Measurements from ENCODE around the gene NSD2. TPM values are rescaled to one million over a fixed set of nuclear protein-coding genes. Genes with fewer than 3 reads are reported as not detected.
A peak's percentile ranks its signal among the peaks of the same experiment; 100 is the strongest.

NSD2 gene
- total and polyA plus RNA-seq, 9 of the 15 experiments (the other 6 are each of a cell fraction or from before 2014, with no cell fraction given), result 6.4 to 126 (median 58.8) TPM

DNA sequence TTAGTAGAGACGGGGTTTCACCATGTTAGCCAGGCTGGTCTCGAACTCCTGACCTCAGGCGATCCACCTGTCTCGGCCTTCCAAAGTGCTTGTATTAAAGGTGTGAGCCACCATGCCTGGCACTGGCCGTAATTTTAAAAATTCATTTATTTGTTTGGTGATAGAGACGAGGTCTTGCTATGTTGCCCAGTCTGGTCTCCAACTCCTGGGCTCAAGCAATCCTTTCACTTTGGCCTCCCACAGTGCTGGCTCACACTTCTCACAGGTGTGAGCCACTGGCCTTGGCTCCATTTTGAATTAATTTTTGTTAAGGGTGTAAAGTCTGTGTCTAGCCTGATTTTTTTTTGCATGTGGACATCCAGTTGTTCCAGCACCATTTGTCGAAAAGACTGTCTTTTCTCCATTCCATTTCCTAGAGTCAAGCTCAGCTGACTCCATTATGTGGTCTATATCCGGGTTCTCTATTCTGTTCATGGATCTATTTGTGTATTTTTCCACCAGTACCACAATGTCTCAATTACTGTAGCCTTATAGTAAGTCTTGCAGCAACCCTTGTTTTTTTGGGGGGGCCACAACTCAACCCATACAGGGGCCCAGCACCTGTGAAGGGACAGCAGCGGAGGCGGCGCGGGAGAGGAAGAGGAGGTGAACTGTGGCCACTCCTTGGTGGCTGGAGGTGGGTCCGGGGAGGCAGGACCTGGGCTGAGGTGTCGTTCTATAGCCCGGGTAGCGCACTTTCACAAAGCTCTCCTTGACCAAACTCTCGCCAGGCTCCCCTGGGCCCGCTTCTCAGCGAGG is 1.5 kb upstream of the NSD2 start:
- DNase-seq (ENCODE audit: extremely low read depth in 1 of 4, low spot score in 3 of 4) (peak in 2 of 4 experiments; percentile 32 to 43), FAIRE-seq (peak; percentile 44), ATAC-seq (peak; percentile 18)
- Histone ChIP-seq H2AFZ (ENCODE audit: low read depth, low read length) (peak overlapping the region; percentile 87), H3K27me3 (ENCODE audit: control insufficient read depth in 2 of 2, insufficient read depth in 2 of 2, low read length in 2 of 2) (no peaks in the 10 kb centered on the region), H3K79me2 (ENCODE audit: control insufficient read depth, insufficient read depth, low read length) (peaks cover 40% of the 10 kb centered on the region), H3K4me3 (peak overlapping the region; percentile 60), H3K4me1 (replicated peaks in 1 of 2; ENCODE audit: control insufficient read depth in 2 of 2, insufficient read depth in 2 of 2, low read length in 2 of 2) (peaks cover 21 to 33% of the 10 kb centered on the region in 2 experiments), H3K9ac (ENCODE audit: insufficient read depth in 1 of 2, low read depth in 2 of 2, low read length in 2 of 2) (peak overlapping the region; percentile 96 to 97), H3K27ac (ENCODE audit: extremely low read depth, low read depth, low read length) (peak overlapping the region; percentile 99), H3K4me2 (ENCODE audit: insufficient read depth, low read length) (peak overlapping the region; percentile 76), H4K20me1 (replicated peaks; ENCODE audit: control insufficient read depth, insufficient read depth, low read length) (peaks cover 13% of the 10 kb centered on the region; the same call in 1 of the 2 replicates), H3K9me3 (replicated peaks; ENCODE audit: control insufficient read depth, insufficient read depth, low read depth, low read length) (no peaks in the 10 kb centered on the region), H3K36me3 (ENCODE audit: control insufficient read depth, insufficient read depth, low read length) (peaks cover 12% of the 10 kb centered on the region; the same call in 1 of the 3 replicates), H3K9me1 (ENCODE audit: control insufficient read depth, insufficient read depth, low read length) (no peaks in the 10 kb centered on the region)
- POLR2A ChIA-PET, result interaction anchor here (0.6 to 2.4 kb wide), 11 partner anchors 8 to 965 kb away, joined by 3 to 17 read pairs (median 5); partner anchors contain the start of gene LETM1
- in situ Hi-C loops (cut with MboI) (no loop called here), intact Hi-C loops (cut with micrococcal nuclease) (loop anchor here (5.0 kb wide), 1 partner anchor 548 kb away; the partner anchor contains the start of genes CFAP99 and ZFYVE28)
- TF ChIP-seq SMARCA4 (IDR thresholded peaks at IDR 0.05), result no peak
- TF ChIP-seq HLTF (IDR thresholded peaks at IDR 0.05), result no peak
- TF ChIP-seq ZBTB40 (IDR thresholded peaks at IDR 0.05), result peak; percentile 28; the same call in 1 of the 2 replicates
- TF ChIP-seq ZBTB40 (CRISPR knock-in tag; IDR thresholded peaks at IDR 0.05), result no peak
- peak; percentile 69; the same call in 1 of the 2 replicates for TF ChIP-seq ZNF764 (CRISPR knock-in tag; IDR thresholded peaks at IDR 0.05; ENCODE audit: low read depth)
- WGBS (ENCODE audit: insufficient coverage, low coverage, missing lambda C conversion rate), result 37% methylated on average over 19 of the region's 19 CpGs
- CTCF ChIA-PET (ENCODE audit: low intra/inter-chr PET ratio), result no interaction called here
- BruUV-seq (replicated peaks), result no TSS peak

Measured in K562 (cell line).